ENCODE data around the gene PHETA2. TPM values are rescaled to one million over a fixed set of nuclear protein-coding genes. Genes with fewer than 3 reads are reported as not detected.

The PHETA2 gene
- total RNA-seq, 1 experiment from 2014 or later, result 0.22 TPM

DNA sequence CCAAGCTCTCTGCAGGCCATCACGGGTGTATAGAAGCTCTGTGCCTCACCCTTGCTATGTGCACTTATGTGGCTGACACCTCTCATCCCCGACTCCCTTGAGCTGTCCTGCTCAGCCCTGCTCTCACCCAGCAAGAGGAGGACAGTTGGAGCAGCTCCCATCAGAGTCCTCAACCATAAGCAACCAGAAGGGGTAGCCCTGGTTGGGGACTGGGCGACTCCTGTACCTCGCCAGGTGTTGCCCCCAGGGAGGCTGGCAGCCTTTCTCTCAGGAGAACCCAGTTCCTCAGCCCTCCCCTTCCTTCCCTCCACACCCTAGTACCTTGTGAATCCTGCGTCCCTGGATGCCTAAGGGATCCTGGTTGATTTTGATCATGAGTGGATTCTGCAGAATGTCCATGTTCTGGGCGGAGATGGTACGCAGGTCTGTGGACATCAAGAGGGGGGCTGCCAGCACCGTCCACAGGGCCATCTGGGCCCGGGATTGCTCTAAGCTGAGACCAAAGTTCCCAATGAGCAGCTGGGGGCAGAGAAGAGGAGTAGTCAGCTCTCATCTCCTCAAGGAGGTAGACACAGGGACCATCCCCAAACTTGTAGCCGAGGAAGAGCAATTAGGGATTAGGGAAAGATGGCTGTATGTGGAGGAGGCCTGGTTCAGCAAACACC is 11.4 kb upstream of the PHETA2 start:
- ChIA-PET CTCF (no interaction called here), POLR2A (no interaction called here), RAD21 (ENCODE audit: low non-redundant PET in 1 of 2, low total read pairs in 2 of 2, uncharacterized antibody in 2 of 2, unreplicated experiment in 2 of 2) (no interaction called here)
- H3K9ac ChIP-seq (ENCODE audit: low read length), result no peak overlapping the region
- H3K4me3 ChIP-seq (replicated peaks in 1 of 2; ENCODE audit: low read depth in 1 of 2, low read length in 2 of 2), result no peak overlapping the region
- DNase-seq (ENCODE audit: low read depth, low spot score) (no peak), ATAC-seq (no peak)
- intact Hi-C loops (cut with micrococcal nuclease), result no loop called here
- no peaks in the 10 kb centered on the region for H3K27me3 ChIP-seq (ENCODE audit: insufficient read depth, low read length)
- H3K36me3 ChIP-seq (ENCODE audit: control insufficient read depth in 1 of 2, insufficient read depth in 2 of 2, low read length in 2 of 2), result peaks cover 4 to 24% of the 10 kb centered on the region in 2 experiments
- no peaks in the 10 kb centered on the region for H3K79me2 ChIP-seq (ENCODE audit: insufficient read depth, low read length)
- no TSS peak for BruUV-seq (replicated peaks)
- H4K20me1 ChIP-seq (ENCODE audit: insufficient read depth), result no peaks in the 10 kb centered on the region
- TF ChIP-seq JUND (IDR thresholded peaks at IDR 0.05) (no peak), CEBPB (IDR thresholded peaks at IDR 0.05; ENCODE audit: low read depth) (no peak), ELF1 (IDR thresholded peaks at IDR 0.05; ENCODE audit: borderline replicate concordance, low read depth) (no peak), CTCF (IDR thresholded peaks at IDR 0.05 in 2 of 3, conservative IDR thresholded peaks at IDR 0.05 in 1 of 3; ENCODE audit: borderline replicate concordance in 1 of 3, insufficient read depth in 1 of 3, low read depth in 2 of 3, low read length in 2 of 3) (no peak), RAD21 (IDR thresholded peaks at IDR 0.05; ENCODE audit: low read depth) (no peak), EZH2 (IDR thresholded peaks at IDR 0.05) (no peak), ZNF274 (IDR thresholded peaks at IDR 0.05; ENCODE audit: low read depth, low read length) (no peak), MAX (IDR thresholded peaks at IDR 0.05) (no peak), EZH2phosphoT487 (IDR thresholded peaks at IDR 0.05; ENCODE audit: borderline replicate concordance) (no peak), YY1 (IDR thresholded peaks at IDR 0.05; ENCODE audit: extremely low read depth, insufficient replicate concordance, low read depth, low read length) (no peak), SIN3A (IDR thresholded peaks at IDR 0.05; ENCODE audit: low read depth) (no peak), TCF7L2 (IDR thresholded peaks at IDR 0.05; ENCODE audit: borderline replicate concordance, extremely low read depth, insufficient read depth, insufficient read length) (no peak), POLR2A (IDR thresholded peaks at IDR 0.05; ENCODE audit: borderline replicate concordance, extremely low read depth, insufficient read depth, insufficient read length) (no peak), ZFX (IDR thresholded peaks at IDR 0.05) (no peak)
- TF ChIP-seq, protein P1, sequence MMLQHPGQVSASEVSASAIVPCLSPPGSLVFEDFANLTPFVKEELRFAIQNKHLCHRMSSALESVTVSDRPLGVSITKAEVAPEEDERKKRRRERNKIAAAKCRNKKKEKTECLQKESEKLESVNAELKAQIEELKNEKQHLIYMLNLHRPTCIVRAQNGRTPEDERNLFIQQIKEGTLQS (IDR thresholded peaks at IDR 0.05), result no peak
- TF ChIP-seq, protein P2, sequence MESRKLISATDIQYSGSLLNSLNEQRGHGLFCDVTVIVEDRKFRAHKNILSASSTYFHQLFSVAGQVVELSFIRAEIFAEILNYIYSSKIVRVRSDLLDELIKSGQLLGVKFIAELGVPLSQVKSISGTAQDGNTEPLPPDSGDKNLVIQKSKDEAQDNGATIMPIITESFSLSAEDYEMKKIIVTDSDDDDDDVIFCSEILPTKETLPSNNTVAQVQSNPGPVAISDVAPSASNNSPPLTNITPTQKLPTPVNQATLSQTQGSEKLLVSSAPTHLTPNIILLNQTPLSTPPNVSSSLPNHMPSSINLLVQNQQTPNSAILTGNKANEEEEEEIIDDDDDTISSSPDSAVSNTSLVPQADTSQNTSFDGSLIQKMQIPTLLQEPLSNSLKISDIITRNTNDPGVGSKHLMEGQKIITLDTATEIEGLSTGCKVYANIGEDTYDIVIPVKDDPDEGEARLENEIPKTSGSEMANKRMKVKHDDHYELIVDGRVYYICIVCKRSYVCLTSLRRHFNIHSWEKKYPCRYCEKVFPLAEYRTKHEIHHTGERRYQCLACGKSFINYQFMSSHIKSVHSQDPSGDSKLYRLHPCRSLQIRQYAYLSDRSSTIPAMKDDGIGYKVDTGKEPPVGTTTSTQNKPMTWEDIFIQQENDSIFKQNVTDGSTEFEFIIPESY (IDR thresholded peaks at IDR 0.05; ENCODE audit: extremely low read depth, insufficient replicate concordance, low read length), result no peak
- no peaks in the 10 kb centered on the region for H3K4me1 ChIP-seq (ENCODE audit: control insufficient read depth in 1 of 2, insufficient read depth in 2 of 2, low read length in 2 of 2)
- H3K9me2 ChIP-seq (ENCODE audit: insufficient read depth), result no peaks in the 10 kb centered on the region
- no peak overlapping the region for H3K4me2 ChIP-seq (ENCODE audit: low read length)
- no peak overlapping the region for H2AFZ ChIP-seq (ENCODE audit: low read depth, low read length, poor library complexity, severe bottlenecking)
- no peak overlapping the region for H3K27ac ChIP-seq (ENCODE audit: low read depth, low read length)
- peaks cover 0 to 10% of the 10 kb centered on the region in 2 experiments; a peak in 1 of 4 replicates for H3K9me3 ChIP-seq (ENCODE audit: control insufficient read depth in 1 of 2, insufficient read depth in 1 of 2, low read depth in 1 of 2, low read length in 2 of 2)
